ENCODE measurements around the gene GATA5. TPM values are rescaled to one million over a fixed set of nuclear protein-coding genes. Genes with fewer than 3 reads are reported as not detected.

Gene GATA5
- total RNA-seq, 1 experiment from 2014 or later = not detected

- ATAC-seq = no peak
- Histone ChIP-seq H2AFZ (ENCODE audit: low read depth, low read length, poor library complexity, severe bottlenecking) (no peak overlapping the region), H3K36me3 (ENCODE audit: control insufficient read depth in 1 of 2, insufficient read depth in 2 of 2, low read length in 2 of 2) (no peaks in the 10 kb centered on the region), H3K4me1 (ENCODE audit: control insufficient read depth in 1 of 2, insufficient read depth in 2 of 2, low read length in 2 of 2) (no peaks in the 10 kb centered on the region), H3K9ac (ENCODE audit: low read length) (no peak overlapping the region), H3K27me3 (ENCODE audit: insufficient read depth, low read length) (no peaks in the 10 kb centered on the region), H3K4me3 (replicated peaks in 1 of 2; ENCODE audit: low read depth in 1 of 2, low read length in 2 of 2) (no peak overlapping the region), H3K79me2 (ENCODE audit: insufficient read depth, low read length) (no peaks in the 10 kb centered on the region), H4K20me1 (ENCODE audit: insufficient read depth) (no peaks in the 10 kb centered on the region), H3K27ac (ENCODE audit: low read depth, low read length) (no peak overlapping the region; the same call in 1 of the 2 replicates), H3K9me3 (ENCODE audit: control insufficient read depth in 1 of 2, insufficient read depth in 1 of 2, low read depth in 1 of 2, low read length in 2 of 2) (no peaks in the 10 kb centered on the region), H3K4me2 (ENCODE audit: low read length) (no peak overlapping the region), H3K9me2 (ENCODE audit: insufficient read depth) (no peaks in the 10 kb centered on the region)
- TF ChIP-seq SP1 (IDR thresholded peaks at IDR 0.05; ENCODE audit: low read depth) = no peak
- no peak for TF ChIP-seq POLR2AphosphoS5 (IDR thresholded peaks at IDR 0.05; ENCODE audit: low read depth, low read length)
- no peak for TF ChIP-seq SIN3A (IDR thresholded peaks at IDR 0.05; ENCODE audit: low read depth)
- TF ChIP-seq REST (IDR thresholded peaks at IDR 0.05; ENCODE audit: low read depth) = no peak
- TF ChIP-seq ZNF274 (IDR thresholded peaks at IDR 0.05; ENCODE audit: low read depth, low read length) = no peak
- no peak for TF ChIP-seq FOSL1 (IDR thresholded peaks at IDR 0.05; ENCODE audit: low read depth)
- no peak for TF ChIP-seq MAX (IDR thresholded peaks at IDR 0.05)
- TF ChIP-seq EGR1 (IDR thresholded peaks at IDR 0.05; ENCODE audit: low read depth) = no peak
- no TSS peak for BruUV-seq (replicated peaks)
- intact Hi-C loops (cut with micrococcal nuclease) = no loop called here
- RAD21 ChIA-PET (ENCODE audit: low non-redundant PET in 1 of 2, low total read pairs in 2 of 2, uncharacterized antibody in 2 of 2, unreplicated experiment in 2 of 2) = no interaction called here
- no peak for DNase-seq (ENCODE audit: low read depth, low spot score)
- POLR2A ChIA-PET = no interaction called here
- CTCF ChIA-PET = interaction anchor here (0.7 kb wide), 1 partner anchor 19 kb away, joined by 3 read pairs; no protein-coding TSS in a partner anchor
Observed at GRCh38 chr20:62480318-62480717, 4.5 kb upstream of the GATA5 start.
